Measurements from ENCODE around the gene AKIRIN2. TPM values are rescaled to one million over a fixed set of nuclear protein-coding genes. Genes with fewer than 3 reads are reported as not detected.

The AKIRIN2 gene
- total and polyA plus RNA-seq, 2 donors (not counting 3 experiments of a cell fraction or from before 2014, with no cell fraction given) = 19.0 to 46.4 TPM

DNA sequence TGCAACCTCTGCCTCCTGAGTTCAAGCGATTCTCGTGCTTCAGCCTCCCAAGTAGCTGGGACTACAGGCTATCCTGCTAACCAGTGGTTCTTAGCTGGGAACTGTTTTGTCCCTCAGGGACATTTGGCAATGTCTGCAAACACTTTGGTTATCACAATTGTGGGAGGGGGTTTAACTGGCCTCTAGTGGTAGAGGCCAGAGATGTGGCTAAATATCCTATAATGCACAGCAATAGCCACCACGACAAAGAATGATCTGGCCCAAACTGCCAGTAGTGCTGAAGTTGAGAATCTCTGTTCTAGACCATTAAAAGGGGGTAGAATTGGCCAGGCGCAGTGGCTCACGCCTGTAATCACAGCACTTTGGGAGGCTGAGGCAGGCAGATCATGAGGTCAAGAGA is 28.8 kb downstream of the AKIRIN2 start:
- ChIA-PET CTCF (interaction anchor here (0.8 to 1.2 kb wide), 2 partner anchors 11 to 16 kb away, joined by 3 read pairs; no protein-coding TSS in a partner anchor), POLR2A (no interaction called here)
- Histone ChIP-seq H3K4me3 (replicated peaks in 1 of 3; ENCODE audit: insufficient read depth in 1 of 3, low read depth in 1 of 3, low read length in 3 of 3) (no peak overlapping the region), H3K79me2 (ENCODE audit: control insufficient read depth, insufficient read depth, low read length) (peaks cover 17% of the 10 kb centered on the region), H3K4me2 (ENCODE audit: insufficient read depth, low read length) (no peak overlapping the region), H2AFZ (ENCODE audit: low read depth, low read length) (no peak overlapping the region), H3K9me3 (replicated peaks; ENCODE audit: control insufficient read depth, insufficient read depth, low read length) (no peaks in the 10 kb centered on the region), H3K27ac (ENCODE audit: insufficient read depth, low read depth, low read length) (no peak overlapping the region), H3K9me1 (replicated peaks; ENCODE audit: control insufficient read depth, extremely low read depth, insufficient read depth, low read length) (no peaks in the 10 kb centered on the region), H3K36me3 (ENCODE audit: control insufficient read depth in 2 of 2, extremely low read depth in 1 of 2, insufficient read depth in 2 of 2, low read length in 2 of 2) (peaks cover 6 to 19% of the 10 kb centered on the region in 2 experiments), H3K27me3 (ENCODE audit: control insufficient read depth in 2 of 2, insufficient read depth in 2 of 2, low read length in 2 of 2) (no peaks in the 10 kb centered on the region), H4K20me1 (replicated peaks; ENCODE audit: control insufficient read depth, extremely low read depth, insufficient read depth, low read length) (peaks cover 2% of the 10 kb centered on the region), H3K4me1 (ENCODE audit: control insufficient read depth, extremely low read depth, insufficient read depth, low read length) (no peaks in the 10 kb centered on the region), H3K9ac (replicated peaks; ENCODE audit: extremely low read depth, insufficient read depth, low read length) (no peak overlapping the region)
- no TSS peak for BruUV-seq (replicated peaks)
- no peak for TF ChIP-seq EZH2 (IDR thresholded peaks at IDR 0.05; ENCODE audit: borderline replicate concordance, low read depth, low read length, severe bottlenecking)
- no peak for TF ChIP-seq MYC (IDR thresholded peaks at IDR 0.05; ENCODE audit: low read depth, low read length)
- TF ChIP-seq, protein P1, sequence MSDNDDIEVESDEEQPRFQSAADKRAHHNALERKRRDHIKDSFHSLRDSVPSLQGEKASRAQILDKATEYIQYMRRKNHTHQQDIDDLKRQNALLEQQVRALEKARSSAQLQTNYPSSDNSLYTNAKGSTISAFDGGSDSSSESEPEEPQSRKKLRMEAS (IDR thresholded peaks at IDR 0.05; ENCODE audit: insufficient read depth, insufficient read length) = no peak
- TF ChIP-seq, protein P2, sequence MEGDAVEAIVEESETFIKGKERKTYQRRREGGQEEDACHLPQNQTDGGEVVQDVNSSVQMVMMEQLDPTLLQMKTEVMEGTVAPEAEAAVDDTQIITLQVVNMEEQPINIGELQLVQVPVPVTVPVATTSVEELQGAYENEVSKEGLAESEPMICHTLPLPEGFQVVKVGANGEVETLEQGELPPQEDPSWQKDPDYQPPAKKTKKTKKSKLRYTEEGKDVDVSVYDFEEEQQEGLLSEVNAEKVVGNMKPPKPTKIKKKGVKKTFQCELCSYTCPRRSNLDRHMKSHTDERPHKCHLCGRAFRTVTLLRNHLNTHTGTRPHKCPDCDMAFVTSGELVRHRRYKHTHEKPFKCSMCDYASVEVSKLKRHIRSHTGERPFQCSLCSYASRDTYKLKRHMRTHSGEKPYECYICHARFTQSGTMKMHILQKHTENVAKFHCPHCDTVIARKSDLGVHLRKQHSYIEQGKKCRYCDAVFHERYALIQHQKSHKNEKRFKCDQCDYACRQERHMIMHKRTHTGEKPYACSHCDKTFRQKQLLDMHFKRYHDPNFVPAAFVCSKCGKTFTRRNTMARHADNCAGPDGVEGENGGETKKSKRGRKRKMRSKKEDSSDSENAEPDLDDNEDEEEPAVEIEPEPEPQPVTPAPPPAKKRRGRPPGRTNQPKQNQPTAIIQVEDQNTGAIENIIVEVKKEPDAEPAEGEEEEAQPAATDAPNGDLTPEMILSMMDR (IDR thresholded peaks at IDR 0.05; ENCODE audit: extremely low read depth in 1 of 2, insufficient read depth in 1 of 2, low read depth in 1 of 2, low read length in 2 of 2) = no peak
- intact Hi-C loops (cut with micrococcal nuclease) = no loop called here
- DNase-seq (ENCODE audit: low read depth, low spot score) (no peak), FAIRE-seq (no peak)
- dilution Hi-C loops (cut with MboI; ENCODE audit: extremely low pct_ligation_motif_present, low sequenced_read_pairs) = no loop called here

DNA sequence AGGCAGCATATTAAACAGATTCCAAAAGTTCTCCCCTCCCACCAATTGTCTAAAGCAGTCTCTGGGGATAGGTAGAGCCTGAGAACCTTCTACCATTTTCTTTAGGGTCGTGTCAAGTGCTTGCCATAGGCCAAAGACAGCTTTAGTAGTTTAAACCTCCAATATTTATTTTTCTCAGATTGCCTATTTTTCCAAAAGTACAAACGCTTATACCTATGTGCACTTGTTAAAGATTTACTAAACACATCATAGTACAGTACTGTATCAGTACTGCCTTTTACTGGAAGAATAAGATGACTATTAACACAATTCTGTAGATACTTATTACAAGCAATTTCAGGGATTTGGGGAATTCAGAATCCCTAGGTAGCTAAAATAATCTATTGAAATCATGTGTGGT is 29.4 kb downstream of the AKIRIN2 start:
- CTCF ChIA-PET = interaction anchor here (0.8 to 1.2 kb wide), 2 partner anchors 11 to 15 kb away, joined by 3 read pairs; no protein-coding TSS in a partner anchor

More for the DNA sequence above, 29.4 kb downstream of the AKIRIN2 start:
- H3K9me1 ChIP-seq (replicated peaks; ENCODE audit: control insufficient read depth, extremely low read depth, insufficient read depth, low read length) = no peaks in the 10 kb centered on the region
- BruUV-seq (replicated peaks) = no TSS peak
- no peak overlapping the region for H2AFZ ChIP-seq (ENCODE audit: low read depth, low read length)
- no peaks in the 10 kb centered on the region for H3K4me1 ChIP-seq (ENCODE audit: control insufficient read depth, extremely low read depth, insufficient read depth, low read length)
- H3K9me3 ChIP-seq (replicated peaks; ENCODE audit: control insufficient read depth, insufficient read depth, low read length) = no peaks in the 10 kb centered on the region
- peaks cover 2% of the 10 kb centered on the region for H4K20me1 ChIP-seq (replicated peaks; ENCODE audit: control insufficient read depth, extremely low read depth, insufficient read depth, low read length)
- H3K4me3 ChIP-seq (replicated peaks in 1 of 3; ENCODE audit: insufficient read depth in 1 of 3, low read depth in 1 of 3, low read length in 3 of 3) = no peak overlapping the region
- POLR2A ChIA-PET = no interaction called here
- H3K4me2 ChIP-seq (ENCODE audit: insufficient read depth, low read length) = no peak overlapping the region
- no peak for DNase-seq (ENCODE audit: low read depth, low spot score)
- no peak for FAIRE-seq
- TF ChIP-seq FOS (IDR thresholded peaks at IDR 0.05; ENCODE audit: borderline replicate concordance, insufficient read depth, low read length) (no peak), POLR2A (IDR thresholded peaks at IDR 0.05; ENCODE audit: low read depth, low read length) (no peak), JUN (IDR thresholded peaks at IDR 0.05; ENCODE audit: borderline replicate concordance, insufficient read depth, insufficient read length, low read depth) (no peak)
- TF ChIP-seq, protein P2 (IDR thresholded peaks at IDR 0.05; ENCODE audit: extremely low read depth in 1 of 2, insufficient read depth in 1 of 2, low read depth in 1 of 2, low read length in 2 of 2) = no peak
- H3K79me2 ChIP-seq (ENCODE audit: control insufficient read depth, insufficient read depth, low read length) = peaks cover 12% of the 10 kb centered on the region
- intact Hi-C loops (cut with micrococcal nuclease) (no loop called here), dilution Hi-C loops (cut with MboI; ENCODE audit: extremely low pct_ligation_motif_present, low sequenced_read_pairs) (no loop called here)
- H3K36me3 ChIP-seq (ENCODE audit: control insufficient read depth in 2 of 2, extremely low read depth in 1 of 2, insufficient read depth in 2 of 2, low read length in 2 of 2) = peaks cover 6 to 16% of the 10 kb centered on the region in 2 experiments
- H3K27ac ChIP-seq (ENCODE audit: insufficient read depth, low read depth, low read length) = no peak overlapping the region
- H3K27me3 ChIP-seq (ENCODE audit: control insufficient read depth in 2 of 2, insufficient read depth in 2 of 2, low read length in 2 of 2) = no peaks in the 10 kb centered on the region
- H3K9ac ChIP-seq (replicated peaks; ENCODE audit: extremely low read depth, insufficient read depth, low read length) = no peak overlapping the region

All from endothelial cell of umbilical vein (primary cell).